ENCODE results near the gene PSMG4. TPM values are rescaled to one million over a fixed set of nuclear protein-coding genes. Genes with fewer than 3 reads are reported as not detected.

PSMG4 gene
- total RNA-seq = 14.4 and 24.5 TPM in 2 replicates

GRCh38 chr6:3258720-3259490 is at the start of gene PSMG4:
TSS of gene PSMG4 (plus strand) at chr6:3258947. CDS start at chr6:3259023, 76 bp downstream.

GRCh38 chr6:3227363-3228045 is 31.2 kb upstream of the PSMG4 start, which contains the start of gene TUBB2B:
TSS of gene TUBB2B (minus strand) at chr6:3227653. CDS start at chr6:3227543, 110 bp downstream.

Other genes with a start within 250 kb of the PSMG4 start
- 13.4 and 14.5 TPM in 2 replicates for gene RIPK1, start 190.5 kb upstream of the PSMG4 start, total RNA-seq
- gene BPHL, start 140.2 kb upstream of the PSMG4 start, total RNA-seq = 17.2 and 20.9 TPM in 2 replicates
- 38.0 and 160 TPM in 2 replicates for gene TUBB2A, start 101.4 kb upstream of the PSMG4 start, total RNA-seq
- 2.3 and 19.0 TPM in 2 replicates for gene TUBB2B, start 31.3 kb upstream of the PSMG4 start, total RNA-seq
- gene SLC22A23, start 198.1 kb downstream of the PSMG4 start, total RNA-seq = 3.7 and 6.5 TPM in 2 replicates

Data from epithelial cell of alveolus of lung (primary cell).